Measurements from ENCODE around the gene RFT1. TPM values are rescaled to one million over a fixed set of nuclear protein-coding genes. Genes with fewer than 3 reads are reported as not detected.

Gene RFT1
- total RNA-seq, 4 donors from 2014 or later: 14.4 to 17.7 (median 16.2) TPM

DNA sequence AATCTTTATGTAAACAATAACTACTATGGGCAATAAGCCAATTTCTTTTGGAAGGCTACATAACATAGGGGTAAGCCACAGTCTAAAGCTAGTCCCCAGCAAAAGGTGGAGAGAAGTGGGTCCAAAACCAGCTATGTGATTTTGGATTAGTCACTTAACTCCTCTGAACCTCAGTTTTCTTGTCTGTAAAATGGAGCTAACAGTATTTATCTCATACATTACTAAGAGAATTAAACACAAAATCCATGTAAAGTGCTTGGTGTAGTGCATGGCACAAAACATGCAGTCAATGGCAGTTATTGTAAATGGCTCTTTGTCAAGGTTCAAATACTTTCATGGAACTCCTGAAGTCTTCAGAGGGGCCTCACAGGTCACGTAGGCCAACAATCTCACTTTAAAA is 13.3 kb downstream of the RFT1 start:
- no peak for DNase-seq
- peaks cover 39 to 44% of the 10 kb centered on the region in 2 donors for H3K36me3 ChIP-seq
- TF ChIP-seq, protein P1, sequence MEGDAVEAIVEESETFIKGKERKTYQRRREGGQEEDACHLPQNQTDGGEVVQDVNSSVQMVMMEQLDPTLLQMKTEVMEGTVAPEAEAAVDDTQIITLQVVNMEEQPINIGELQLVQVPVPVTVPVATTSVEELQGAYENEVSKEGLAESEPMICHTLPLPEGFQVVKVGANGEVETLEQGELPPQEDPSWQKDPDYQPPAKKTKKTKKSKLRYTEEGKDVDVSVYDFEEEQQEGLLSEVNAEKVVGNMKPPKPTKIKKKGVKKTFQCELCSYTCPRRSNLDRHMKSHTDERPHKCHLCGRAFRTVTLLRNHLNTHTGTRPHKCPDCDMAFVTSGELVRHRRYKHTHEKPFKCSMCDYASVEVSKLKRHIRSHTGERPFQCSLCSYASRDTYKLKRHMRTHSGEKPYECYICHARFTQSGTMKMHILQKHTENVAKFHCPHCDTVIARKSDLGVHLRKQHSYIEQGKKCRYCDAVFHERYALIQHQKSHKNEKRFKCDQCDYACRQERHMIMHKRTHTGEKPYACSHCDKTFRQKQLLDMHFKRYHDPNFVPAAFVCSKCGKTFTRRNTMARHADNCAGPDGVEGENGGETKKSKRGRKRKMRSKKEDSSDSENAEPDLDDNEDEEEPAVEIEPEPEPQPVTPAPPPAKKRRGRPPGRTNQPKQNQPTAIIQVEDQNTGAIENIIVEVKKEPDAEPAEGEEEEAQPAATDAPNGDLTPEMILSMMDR (IDR thresholded peaks at IDR 0.05): no peak
- TF ChIP-seq POLR2A (IDR thresholded peaks at IDR 0.05): no peak
- no peaks in the 10 kb centered on the region for H3K27me3 ChIP-seq
- 90 to 94% methylated on average over 1 of the region's 1 CpG for WGBS, 2 donors
- no peak overlapping the region for H3K4me3 ChIP-seq (replicated peaks in 1 of 3)
- H3K27ac ChIP-seq: no peak overlapping the region
- H3K9me3 ChIP-seq: no peaks in the 10 kb centered on the region
- peaks cover 4 to 15% of the 10 kb centered on the region in 2 donors for H3K4me1 ChIP-seq
- intact Hi-C loops (cut with DNase I): no loop called here

DNA sequence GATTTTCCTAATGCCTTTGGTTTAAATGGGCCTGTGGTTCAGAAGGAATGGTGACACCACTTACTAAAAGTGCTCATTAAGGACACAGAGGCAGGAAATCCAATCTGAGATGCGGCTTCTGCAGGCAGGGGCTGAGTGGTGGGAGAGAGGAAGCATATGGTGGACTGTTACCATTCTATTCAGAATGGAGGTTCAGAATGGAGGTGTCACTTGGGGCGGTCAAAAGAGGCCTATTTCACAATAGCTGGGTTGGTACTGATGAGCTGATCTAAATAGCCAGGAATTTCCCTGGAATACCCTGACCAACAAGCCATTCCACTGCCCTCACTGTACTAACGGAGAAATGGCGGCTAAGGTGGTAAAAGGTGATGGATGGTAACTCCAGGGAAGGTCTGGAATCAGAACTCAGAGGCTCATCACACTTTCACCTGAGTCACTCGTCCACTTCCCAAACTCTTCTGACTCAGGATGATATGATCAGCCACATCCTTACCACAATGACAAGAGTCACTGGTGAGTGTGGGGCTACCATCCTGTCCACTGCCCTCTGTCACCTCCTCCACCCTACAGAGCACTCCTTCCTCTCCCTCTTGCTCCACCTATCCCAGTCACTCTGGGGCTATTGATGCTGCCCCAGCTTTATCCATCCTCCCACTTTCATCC is 15.7 kb downstream of the RFT1 start:
- TF ChIP-seq POLR2A (IDR thresholded peaks at IDR 0.05): no peak
- TF ChIP-seq, protein P1 (IDR thresholded peaks at IDR 0.05): no peak
- no peak overlapping the region for H3K4me3 ChIP-seq (replicated peaks in 1 of 3)
- H3K9me3 ChIP-seq: no peaks in the 10 kb centered on the region
- H3K36me3 ChIP-seq: peaks cover 22 to 30% of the 10 kb centered on the region in 2 donors
- peaks cover 4 to 24% of the 10 kb centered on the region in 2 donors for H3K4me1 ChIP-seq
- WGBS, 2 donors: 93 to 97% methylated on average over 5 of the region's 5 CpGs
- no peak for DNase-seq
- no peak overlapping the region for H3K27ac ChIP-seq
- no peaks in the 10 kb centered on the region for H3K27me3 ChIP-seq
- intact Hi-C loops (cut with DNase I): loop anchor here (2.0 kb wide), 1 partner anchor 84 kb away; no protein-coding TSS in a partner anchor

DNA sequence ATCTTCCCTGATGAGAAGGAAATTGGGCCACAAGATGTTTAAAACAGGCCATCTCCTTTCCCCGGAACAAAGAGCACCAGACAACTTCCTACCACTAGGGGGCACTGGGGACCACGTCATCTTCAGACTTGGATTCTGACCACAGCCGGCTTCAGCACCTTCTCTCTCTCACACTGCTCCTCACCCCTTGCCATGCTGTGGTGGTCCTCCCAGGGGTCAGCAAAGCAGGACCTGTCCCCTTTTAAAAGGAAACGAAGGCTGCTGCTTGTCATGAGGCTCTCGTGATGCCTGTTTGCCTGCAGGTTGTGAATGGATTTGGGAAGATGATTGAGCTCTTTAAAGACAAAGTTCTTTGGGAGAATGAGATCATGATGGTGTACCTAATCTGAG is 16.2 kb downstream of the RFT1 start:
- Histone ChIP-seq H3K27me3 (no peaks in the 10 kb centered on the region), H3K27ac (peak overlapping the region; percentile 51 to 85 (median 59)), H3K4me3 (replicated peaks in 1 of 3) (no peak overlapping the region), H3K9me3 (no peaks in the 10 kb centered on the region), H3K4me1 (peaks cover 4 to 24% of the 10 kb centered on the region in 2 donors), H3K36me3 (peaks cover 17 to 25% of the 10 kb centered on the region in 2 donors)
- TF ChIP-seq POLR2A (IDR thresholded peaks at IDR 0.05): no peak
- TF ChIP-seq, protein P1 (IDR thresholded peaks at IDR 0.05): peak; percentile 86 to 98 (median 92)
- DNase-seq: peak; percentile 83 to 86
- intact Hi-C loops (cut with DNase I): loop anchor here (2.0 kb wide), 1 partner anchor 85 kb away; no protein-coding TSS in a partner anchor
- 8 to 12% methylated on average over 5 of the region's 5 CpGs for WGBS, 2 donors

DNA sequence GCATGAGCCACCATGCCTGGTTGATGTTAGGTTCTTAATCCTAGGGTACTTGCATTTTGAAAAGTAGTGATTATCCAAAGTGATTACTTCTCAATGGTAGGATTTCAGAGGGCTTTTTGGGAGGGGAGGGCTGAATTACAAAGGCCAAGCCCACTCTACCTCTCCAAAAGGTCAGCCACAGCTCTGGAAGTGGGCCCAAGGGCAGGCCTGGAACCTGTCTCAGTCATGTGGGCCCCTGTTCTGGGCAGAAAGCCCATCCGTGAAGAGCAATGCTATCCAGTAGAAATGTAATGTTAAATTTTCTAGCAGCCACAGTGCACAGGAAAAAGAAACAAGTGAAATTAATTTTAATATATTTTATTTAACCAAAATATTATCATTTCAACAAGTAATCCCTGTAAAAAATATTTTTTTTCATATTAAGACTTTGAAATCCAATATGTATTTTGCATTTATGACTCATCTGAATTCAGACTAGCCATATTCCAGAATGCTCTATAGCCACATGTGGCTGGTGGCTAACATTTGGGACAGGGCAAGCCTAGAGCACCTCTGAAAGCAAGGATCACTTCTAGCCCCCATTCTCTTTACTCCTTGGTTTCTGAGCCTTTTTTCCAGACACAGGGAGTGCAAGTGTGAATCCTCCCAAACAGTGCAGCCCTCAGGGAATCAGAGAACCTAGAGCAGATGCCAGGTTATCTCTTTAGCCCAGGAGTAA is 16.8 kb downstream of the RFT1 start:
- Histone ChIP-seq H3K9me3 (no peaks in the 10 kb centered on the region), H3K36me3 (peaks cover 15 to 20% of the 10 kb centered on the region in 2 donors), H3K27me3 (no peaks in the 10 kb centered on the region), H3K27ac (peak overlapping the region; percentile 51 to 85 (median 59)), H3K4me3 (replicated peaks in 1 of 3) (no peak overlapping the region), H3K4me1 (peaks cover 4 to 24% of the 10 kb centered on the region in 2 donors)
- TF ChIP-seq, protein P1 (IDR thresholded peaks at IDR 0.05): no peak
- no peak for TF ChIP-seq POLR2A (IDR thresholded peaks at IDR 0.05)
- DNase-seq: peak; percentile 91 to 93
- 34 to 40% methylated on average over 1 of the region's 1 CpG for WGBS, 2 donors
- intact Hi-C loops (cut with DNase I): loop anchor here (2.0 kb wide), 1 partner anchor 85 kb away; no protein-coding TSS in a partner anchor

DNA sequence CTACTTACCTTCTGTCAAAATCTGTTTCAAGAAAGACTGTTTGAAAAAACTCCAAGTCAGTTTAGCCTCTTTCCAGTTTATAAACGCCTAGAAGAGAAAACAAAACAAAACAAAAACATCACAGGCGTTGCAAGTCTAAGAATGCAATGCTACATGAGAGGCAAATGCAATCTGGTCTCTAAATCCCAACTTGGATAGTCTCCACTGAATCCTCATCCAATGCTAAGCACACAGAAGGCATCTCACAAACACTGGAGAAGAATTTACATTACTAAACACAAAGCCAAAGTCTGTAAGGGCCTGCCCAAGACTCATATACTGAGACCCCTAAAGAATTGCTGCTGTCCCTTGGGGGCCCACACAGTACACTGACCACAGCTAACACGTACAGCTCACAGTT is 18.4 kb downstream of the RFT1 start:
- Histone ChIP-seq H3K4me3 (replicated peaks in 1 of 3) (no peak overlapping the region), H3K36me3 (peaks cover 3 to 7% of the 10 kb centered on the region in 2 donors), H3K27ac (no peak overlapping the region), H3K27me3 (no peaks in the 10 kb centered on the region), H3K4me1 (peaks cover 4 to 24% of the 10 kb centered on the region in 2 donors), H3K9me3 (no peaks in the 10 kb centered on the region)
- intact Hi-C loops (cut with DNase I): no loop called here
- no peak for DNase-seq
- WGBS, 2 donors: 79 to 88% methylated on average over 3 of the region's 3 CpGs
- no peak for TF ChIP-seq POLR2A (IDR thresholded peaks at IDR 0.05)
- TF ChIP-seq, protein P1 (IDR thresholded peaks at IDR 0.05): no peak
